ENCODE measurements around the gene HINFP.

DNA sequence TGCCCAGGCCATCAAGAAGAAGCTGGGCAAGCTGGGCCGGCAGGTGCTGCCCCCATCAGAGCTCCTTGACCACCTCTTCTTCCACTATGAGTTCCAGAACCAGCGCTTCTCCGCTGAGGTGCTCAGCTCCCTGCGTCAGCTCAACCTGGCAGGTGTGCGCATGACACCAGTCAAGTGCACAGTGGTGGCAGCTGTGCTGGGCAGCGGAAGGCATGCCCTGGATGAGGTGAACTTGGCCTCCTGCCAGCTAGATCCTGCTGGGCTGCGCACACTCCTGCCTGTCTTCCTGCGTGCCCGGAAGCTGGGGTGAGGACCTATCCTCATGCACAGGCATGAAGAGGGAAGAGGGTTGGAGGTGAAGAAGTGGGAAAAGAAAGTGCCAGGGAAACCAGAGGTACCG is 58.6 kb downstream of the HINFP start:
- TF ChIP-seq, protein P1, sequence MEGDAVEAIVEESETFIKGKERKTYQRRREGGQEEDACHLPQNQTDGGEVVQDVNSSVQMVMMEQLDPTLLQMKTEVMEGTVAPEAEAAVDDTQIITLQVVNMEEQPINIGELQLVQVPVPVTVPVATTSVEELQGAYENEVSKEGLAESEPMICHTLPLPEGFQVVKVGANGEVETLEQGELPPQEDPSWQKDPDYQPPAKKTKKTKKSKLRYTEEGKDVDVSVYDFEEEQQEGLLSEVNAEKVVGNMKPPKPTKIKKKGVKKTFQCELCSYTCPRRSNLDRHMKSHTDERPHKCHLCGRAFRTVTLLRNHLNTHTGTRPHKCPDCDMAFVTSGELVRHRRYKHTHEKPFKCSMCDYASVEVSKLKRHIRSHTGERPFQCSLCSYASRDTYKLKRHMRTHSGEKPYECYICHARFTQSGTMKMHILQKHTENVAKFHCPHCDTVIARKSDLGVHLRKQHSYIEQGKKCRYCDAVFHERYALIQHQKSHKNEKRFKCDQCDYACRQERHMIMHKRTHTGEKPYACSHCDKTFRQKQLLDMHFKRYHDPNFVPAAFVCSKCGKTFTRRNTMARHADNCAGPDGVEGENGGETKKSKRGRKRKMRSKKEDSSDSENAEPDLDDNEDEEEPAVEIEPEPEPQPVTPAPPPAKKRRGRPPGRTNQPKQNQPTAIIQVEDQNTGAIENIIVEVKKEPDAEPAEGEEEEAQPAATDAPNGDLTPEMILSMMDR (IDR thresholded peaks at IDR 0.05) = no peak
- no peak for TF ChIP-seq POLR2A (IDR thresholded peaks at IDR 0.05)
